Body of pancreas (tissue), 4 donors: ENCODE measurements around the gene NEK11.

ENCODE experiments used
- CTCF ChIP-seq, 7 experiments: fragments of 450-650 bp in 4 of 7; fragments of 200-600 bp in 3 of 7; sonication (generic) in 3 of 7; IDR thresholded peaks; one replicate each; pipeline ENCODE4 v1.5.1; 2016 to 2019; ENCODE audit warnings: antibody characterized with exemption in 7 of 7
- POLR2A ChIP-seq, 3 donors: fragments of 450-650 bp; IDR thresholded peaks; one replicate each; pipeline ENCODE4 v1.6.1; 2016; ENCODE audit warnings: antibody characterized with exemption in 3 of 3, mild to moderate bottlenecking in 2 of 3

- TF ChIP-seq CTCF (IDR thresholded peaks at IDR 0.05) (no peak), POLR2A (IDR thresholded peaks at IDR 0.05) (no peak)
Observed at GRCh38 chr3:131109156-131109555, 82.5 kb downstream of the NEK11 start.
